ENCODE data around the gene CATSPER3.

The CATSPER3 gene

DNA sequence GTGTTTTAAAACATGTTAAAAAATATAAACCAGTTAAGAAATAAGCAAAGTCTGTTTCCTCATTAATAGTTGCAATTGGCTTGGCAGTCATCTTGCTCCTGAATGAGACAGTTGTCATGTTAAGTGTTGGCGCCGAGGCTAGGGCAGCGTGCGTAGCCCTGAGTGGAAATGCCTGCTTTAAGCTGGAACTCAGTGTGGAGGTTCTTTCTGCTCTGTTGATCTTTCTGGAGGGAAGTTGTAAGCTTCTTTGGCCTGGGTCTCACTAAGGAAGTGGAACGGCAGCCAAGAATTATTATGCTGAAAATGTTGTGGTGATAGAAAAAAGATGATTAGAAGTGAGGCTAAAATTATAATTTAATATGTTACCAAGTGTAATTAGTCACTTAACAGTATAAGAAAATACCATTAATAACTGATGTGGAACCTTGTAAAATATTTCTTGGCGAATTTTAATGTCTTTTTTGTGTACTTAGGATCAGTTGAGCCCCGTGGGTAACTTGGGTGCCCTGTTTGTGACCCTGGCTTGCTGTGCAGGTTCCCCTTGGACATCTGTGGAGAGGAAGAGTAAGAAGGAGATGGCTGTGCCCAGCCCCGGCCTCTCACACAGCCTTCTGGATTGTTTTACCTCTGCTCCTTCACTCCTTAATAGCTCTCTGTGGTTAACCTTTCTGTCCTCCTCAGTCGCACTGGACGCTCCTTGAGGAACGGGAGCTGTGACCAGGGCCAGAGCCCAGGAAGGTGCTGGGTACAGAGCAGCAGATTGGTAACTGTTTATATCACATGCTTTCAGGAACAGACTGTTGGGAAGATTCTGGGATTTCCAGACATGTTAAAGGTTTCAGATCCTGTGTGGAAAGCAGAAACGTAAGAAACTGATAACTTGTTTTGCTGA lies 31.8 kb upstream of the CATSPER3 start:
- Mint-ChIP-seq H3K27me3 (ENCODE audit: low read depth, poor library complexity) (no peaks in the 10 kb centered on the region), H3K4me3 (no peak overlapping the region), H3K36me3 (ENCODE audit: low read depth) (peaks cover 6% of the 10 kb centered on the region), H3K9me3 (no peaks in the 10 kb centered on the region), H3K27ac (peak overlapping the region; percentile 96), H3K4me1 (peaks cover 6% of the 10 kb centered on the region)
- no peak for DNase-seq
- TF ChIP-seq, protein P1, sequence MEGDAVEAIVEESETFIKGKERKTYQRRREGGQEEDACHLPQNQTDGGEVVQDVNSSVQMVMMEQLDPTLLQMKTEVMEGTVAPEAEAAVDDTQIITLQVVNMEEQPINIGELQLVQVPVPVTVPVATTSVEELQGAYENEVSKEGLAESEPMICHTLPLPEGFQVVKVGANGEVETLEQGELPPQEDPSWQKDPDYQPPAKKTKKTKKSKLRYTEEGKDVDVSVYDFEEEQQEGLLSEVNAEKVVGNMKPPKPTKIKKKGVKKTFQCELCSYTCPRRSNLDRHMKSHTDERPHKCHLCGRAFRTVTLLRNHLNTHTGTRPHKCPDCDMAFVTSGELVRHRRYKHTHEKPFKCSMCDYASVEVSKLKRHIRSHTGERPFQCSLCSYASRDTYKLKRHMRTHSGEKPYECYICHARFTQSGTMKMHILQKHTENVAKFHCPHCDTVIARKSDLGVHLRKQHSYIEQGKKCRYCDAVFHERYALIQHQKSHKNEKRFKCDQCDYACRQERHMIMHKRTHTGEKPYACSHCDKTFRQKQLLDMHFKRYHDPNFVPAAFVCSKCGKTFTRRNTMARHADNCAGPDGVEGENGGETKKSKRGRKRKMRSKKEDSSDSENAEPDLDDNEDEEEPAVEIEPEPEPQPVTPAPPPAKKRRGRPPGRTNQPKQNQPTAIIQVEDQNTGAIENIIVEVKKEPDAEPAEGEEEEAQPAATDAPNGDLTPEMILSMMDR (IDR thresholded peaks at IDR 0.05), result no peak

DNA sequence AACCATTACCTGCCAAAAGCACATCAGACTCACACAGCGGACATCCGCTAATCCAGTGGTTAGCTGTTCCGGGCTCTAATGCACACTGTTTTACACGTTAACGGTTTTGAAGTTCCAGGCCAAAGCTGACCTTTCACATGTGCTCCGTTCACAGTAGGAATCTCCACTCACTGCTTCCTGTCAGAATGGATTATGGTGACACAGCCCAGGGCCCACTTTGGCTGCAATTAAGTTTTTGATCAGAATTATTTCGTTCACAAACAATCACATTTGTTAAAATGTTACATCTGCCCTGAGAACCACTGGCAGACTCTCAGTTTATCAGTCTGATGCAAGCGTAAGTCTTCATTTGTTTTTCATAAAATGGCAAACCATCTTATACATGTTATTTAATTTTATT lies 30.2 kb upstream of the CATSPER3 start:
- H3K4me3 Mint-ChIP-seq, result no peak overlapping the region
- TF ChIP-seq, protein P1 (IDR thresholded peaks at IDR 0.05), result no peak
- H3K4me1 Mint-ChIP-seq, result peaks cover 6% of the 10 kb centered on the region
- no peak overlapping the region for H3K27ac Mint-ChIP-seq
- no peaks in the 10 kb centered on the region for H3K27me3 Mint-ChIP-seq (ENCODE audit: low read depth, poor library complexity)
- DNase-seq, result no peak
- H3K36me3 Mint-ChIP-seq (ENCODE audit: low read depth), result peaks cover 6% of the 10 kb centered on the region
- no peaks in the 10 kb centered on the region for H3K9me3 Mint-ChIP-seq

DNA sequence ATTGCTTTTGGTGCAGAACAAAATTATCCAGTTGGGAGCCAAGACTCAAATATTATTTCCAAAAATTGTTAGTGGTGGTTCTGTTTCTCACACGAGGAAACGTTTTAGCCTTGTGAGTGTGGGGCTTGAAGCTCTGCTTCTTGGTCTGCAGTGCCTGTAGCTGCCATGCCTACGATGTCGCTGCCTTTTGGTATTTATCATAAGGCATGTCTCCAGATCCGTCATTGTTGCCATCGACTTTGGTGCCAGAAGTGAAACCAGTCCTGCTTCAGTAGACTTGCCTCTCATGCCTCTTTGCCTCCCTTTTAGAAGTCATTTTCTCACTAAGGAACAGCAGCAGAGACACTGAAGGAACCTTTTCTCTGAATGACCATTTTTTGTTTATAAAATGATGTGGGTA lies 29.7 kb upstream of the CATSPER3 start:
- Mint-ChIP-seq H3K27ac (no peak overlapping the region), H3K27me3 (ENCODE audit: low read depth, poor library complexity) (no peaks in the 10 kb centered on the region), H3K9me3 (no peaks in the 10 kb centered on the region), H3K36me3 (ENCODE audit: low read depth) (peaks cover 6% of the 10 kb centered on the region), H3K4me1 (peaks cover 6% of the 10 kb centered on the region), H3K4me3 (no peak overlapping the region)
- DNase-seq, result no peak
- TF ChIP-seq, protein P1 (IDR thresholded peaks at IDR 0.05), result no peak

DNA sequence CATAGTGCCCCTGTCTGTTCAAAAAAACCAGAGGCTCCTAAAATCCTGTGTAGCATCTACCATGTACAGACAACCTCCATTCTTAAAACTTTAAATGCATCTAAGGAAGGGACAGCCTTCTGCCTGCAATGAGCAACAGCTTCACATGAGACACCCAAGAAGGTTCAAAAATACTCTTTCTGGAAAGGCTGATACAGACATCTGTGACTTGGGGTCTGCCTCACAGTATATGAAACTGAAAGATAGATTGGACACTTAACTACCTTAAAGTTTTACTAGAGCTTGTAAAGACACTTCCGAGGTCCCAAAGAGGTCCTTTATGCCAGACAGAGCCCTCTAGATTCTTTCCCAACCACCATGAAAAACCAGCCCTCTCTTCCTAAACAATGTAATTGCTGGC lies 28.2 kb upstream of the CATSPER3 start:
- H3K36me3 Mint-ChIP-seq (ENCODE audit: low read depth), result peaks cover 6% of the 10 kb centered on the region
- H3K4me3 Mint-ChIP-seq, result no peak overlapping the region
- no peaks in the 10 kb centered on the region for H3K27me3 Mint-ChIP-seq (ENCODE audit: low read depth, poor library complexity)
- DNase-seq, result no peak
- H3K9me3 Mint-ChIP-seq, result no peaks in the 10 kb centered on the region
- no peak overlapping the region for H3K27ac Mint-ChIP-seq
- TF ChIP-seq, protein P1 (IDR thresholded peaks at IDR 0.05), result no peak
- H3K4me1 Mint-ChIP-seq, result peaks cover 13% of the 10 kb centered on the region

DNA sequence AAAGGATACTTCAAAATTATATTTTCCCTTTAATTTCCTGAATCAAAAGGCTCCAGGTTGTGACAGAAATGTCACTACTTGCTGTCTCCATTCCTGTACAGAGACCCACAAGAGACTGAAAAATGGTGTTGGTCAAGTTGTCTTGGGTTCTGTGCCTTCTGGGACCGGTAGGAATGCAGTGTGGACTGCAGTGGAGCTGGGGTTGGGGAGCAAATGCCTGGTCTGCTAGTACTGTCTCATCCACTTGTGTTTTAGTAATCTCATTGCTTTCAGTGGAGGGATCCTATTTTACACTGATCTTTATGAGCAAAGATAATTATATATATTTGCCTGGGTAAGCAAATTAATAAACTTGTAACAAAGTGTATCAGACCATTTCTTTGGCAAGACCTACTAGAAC lies 24.2 kb upstream of the CATSPER3 start:
- peaks cover 2% of the 10 kb centered on the region for H3K27me3 Mint-ChIP-seq (ENCODE audit: low read depth, poor library complexity)
- DNase-seq, result no peak
- H3K4me3 Mint-ChIP-seq, result no peak overlapping the region
- H3K4me1 Mint-ChIP-seq, result peaks cover 8% of the 10 kb centered on the region
- H3K27ac Mint-ChIP-seq, result no peak overlapping the region
- H3K36me3 Mint-ChIP-seq (ENCODE audit: low read depth), result peaks cover 6% of the 10 kb centered on the region
- no peaks in the 10 kb centered on the region for H3K9me3 Mint-ChIP-seq
- TF ChIP-seq, protein P1 (IDR thresholded peaks at IDR 0.05), result no peak

DNA sequence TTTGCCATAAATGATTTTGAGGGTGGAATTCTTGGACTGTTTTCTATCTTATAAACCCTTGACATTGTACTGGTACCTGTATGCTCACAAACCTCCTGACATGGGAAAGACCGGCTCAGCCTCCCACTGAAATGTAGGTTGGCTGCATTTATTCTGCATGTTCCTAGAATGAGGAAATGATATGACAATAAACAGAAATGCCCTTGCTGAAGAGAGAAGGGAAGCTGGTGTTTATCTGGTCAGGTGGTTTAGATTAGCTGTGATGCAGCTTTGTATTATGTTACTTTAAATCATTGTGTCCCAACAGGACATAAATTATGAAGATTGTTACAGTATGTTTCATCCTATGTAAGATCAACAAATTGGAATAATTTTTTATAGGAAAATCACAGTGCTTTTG lies 23.1 kb upstream of the CATSPER3 start:
- Mint-ChIP-seq H3K27me3 (ENCODE audit: low read depth, poor library complexity) (peaks cover 2% of the 10 kb centered on the region), H3K4me1 (peaks cover 7% of the 10 kb centered on the region), H3K9me3 (no peaks in the 10 kb centered on the region), H3K27ac (no peak overlapping the region), H3K36me3 (ENCODE audit: low read depth) (peaks cover 6% of the 10 kb centered on the region), H3K4me3 (no peak overlapping the region)
- TF ChIP-seq, protein P1 (IDR thresholded peaks at IDR 0.05), result no peak
- DNase-seq, result no peak

Measured in nephron progenitor cell (in vitro differentiated cells).